Dermis blood vessel endothelial cell (primary cell): ENCODE measurements around the gene AMDHD1. TPM values are rescaled to one million over a fixed set of nuclear protein-coding genes. Genes with fewer than 3 reads are reported as not detected.
"Not testable (repeated sequence)": the region's sequence is repeated elsewhere in the genome, so short reads cannot be mapped to it uniquely, and the experiment has no call there.

Experiments
- DNase-seq: peaks from one replicate; pipeline ENCODE4 v3.0.0; 2010
- total RNA-seq: library from RNA; depleted of rRNA; stranded (reverse); fragments of >200 nt; gene quantifications from 2 replicates; pipeline ENCODE4 v1.2.3, GENCODE V29; 2014

Gene AMDHD1
- total RNA-seq, 1 donor from 2014 or later, result not detected

GRCh38 chr12:95966287-95966870, 23.2 kb downstream of the AMDHD1 start:
- no peak for DNase-seq

GRCh38 chr12:95967301-95967700, 24.2 kb downstream of the AMDHD1 start:
- DNase-seq, result no peak

- not testable (repeated sequence) for DNase-seq
Measured at GRCh38 chr12:95969116-95969515, 26.0 kb downstream of the AMDHD1 start.

- no peak for DNase-seq
Measured at GRCh38 chr12:95970905-95971304, 27.8 kb downstream of the AMDHD1 start.

- no peak for DNase-seq
Measured at GRCh38 chr12:95972832-95973456, 29.8 kb downstream of the AMDHD1 start.

- no peak for DNase-seq
Measured at GRCh38 chr12:95974358-95974757, 31.2 kb downstream of the AMDHD1 start.

GRCh38 chr12:95975491-95975890, 32.4 kb downstream of the AMDHD1 start:
- no peak for DNase-seq

GRCh38 chr12:95976416-95976832, 33.3 kb downstream of the AMDHD1 start:
- no peak for DNase-seq

- DNase-seq, result no peak
Measured at GRCh38 chr12:95977764-95978305, 34.7 kb downstream of the AMDHD1 start.

GRCh38 chr12:95978351-95978750, 35.2 kb downstream of the AMDHD1 start:
- no peak for DNase-seq

- no peak for DNase-seq
Measured at GRCh38 chr12:95978774-95979173, 35.6 kb downstream of the AMDHD1 start.

- no peak for DNase-seq
Measured at GRCh38 chr12:95980437-95980836, 37.3 kb downstream of the AMDHD1 start.

GRCh38 chr12:95982602-95983001, 39.5 kb downstream of the AMDHD1 start:
- DNase-seq, result no peak

- DNase-seq, result no peak
Measured at GRCh38 chr12:95984682-95985081, 41.6 kb downstream of the AMDHD1 start.

- no peak for DNase-seq
Measured at GRCh38 chr12:95986635-95987570, 43.8 kb downstream of the AMDHD1 start.

- no peak for DNase-seq
Measured at GRCh38 chr12:95988506-95989275, 45.6 kb downstream of the AMDHD1 start.

GRCh38 chr12:95989504-95990123, 46.5 kb downstream of the AMDHD1 start:
- DNase-seq, result no peak

GRCh38 chr12:95990136-95990535, 47.0 kb downstream of the AMDHD1 start:
- no peak for DNase-seq

- DNase-seq, result no peak
Measured at GRCh38 chr12:95993907-95994306, 50.8 kb downstream of the AMDHD1 start.

- DNase-seq, result no peak
Measured at GRCh38 chr12:95994476-95994875, 51.3 kb downstream of the AMDHD1 start.

GRCh38 chr12:95995238-95996031, 52.3 kb downstream of the AMDHD1 start:
- DNase-seq, result no peak
